H1 (cell line): ENCODE results near the gene TEKT5. TPM values are rescaled to one million over a fixed set of nuclear protein-coding genes. Genes with fewer than 3 reads are reported as not detected.

Experiments used
- CTCF ChIA-PET: fragments of 300-600 bp; sonication (Branson Sonifier 250); formaldehyde crosslinking; loops from one replicate; lab custom pipeline; 2021; ENCODE audit not compliant: partially characterized antibody; lab: Charles Lee
- POLR2A ChIA-PET: fragments of 300-600 bp; sonication (Branson Sonifier 250); formaldehyde crosslinking; loops from one replicate; lab custom pipeline; 2021; ENCODE audit warnings: inconsistent platforms; ENCODE audit not compliant: partially characterized antibody; lab: Charles Lee
- DNase-seq, 2 experiments: peaks; one replicate each; pipeline versions ENCODE4 v3.0.0 to v3.0.0-alpha.2; 2010 to 2022; ENCODE audit warnings: low spot score in 2 of 2, low read depth in 1 of 2, mixed read lengths in 1 of 2
- FAIRE-seq: peaks from 2 replicates; lab custom pipeline; 2011; peaks lifted over from hg19 to GRCh38; lab: Jason Lieb, UNC
- H2AFZ ChIP-seq: 2 replicates; pipeline ENCODE4 v1.8.1; 2012; ENCODE audit warnings: low read length, inconsistent platforms
- H2AK5ac ChIP-seq: 2 replicates; pipeline ENCODE4 v1.6.1; 2013; ENCODE audit warnings: low read depth, low read length
- H2BK120ac ChIP-seq: replicated peaks from 2 replicates; pipeline ENCODE3; 2013; ENCODE audit warnings: low read depth, low read length, inconsistent platforms
- H2BK12ac ChIP-seq: 2 replicates; pipeline ENCODE4 v1.6.1; 2013; ENCODE audit warnings: low read depth, low read length
- H2BK15ac ChIP-seq: 2 replicates; pipeline ENCODE4 v1.6.1; 2013; ENCODE audit warnings: low read length
- H2BK20ac ChIP-seq: 2 replicates; pipeline ENCODE4 v1.6.1; 2013; ENCODE audit warnings: low read length
- H2BK5ac ChIP-seq: 2 replicates; pipeline ENCODE4 v1.6.1; 2013; ENCODE audit warnings: low read depth, low read length
- H3K14ac ChIP-seq: 2 replicates; pipeline ENCODE4 v1.6.1; 2013; ENCODE audit warnings: inconsistent platforms; ENCODE audit not compliant: insufficient read length
- H3K18ac ChIP-seq: 2 replicates; pipeline ENCODE4 v1.6.1; 2013; ENCODE audit warnings: low read length; ENCODE audit errors: extremely low read depth
- H3K23ac ChIP-seq: 2 replicates; pipeline ENCODE4 v1.6.1; 2013; ENCODE audit warnings: inconsistent platforms; ENCODE audit not compliant: insufficient read length
- H3K23me2 ChIP-seq: 2 replicates; pipeline ENCODE4 v1.6.1; 2013; ENCODE audit warnings: low read depth, low read length
- H3K27ac ChIP-seq: 2 replicates; pipeline ENCODE4 v1.6.1; 2011; ENCODE audit warnings: low read depth, low read length, inconsistent platforms
- H3K27me3 ChIP-seq, 4 experiments: replicated peaks in 1 of 4; 1 replicate in 1 of 4; 2 replicates in 3 of 4; pipeline versions ENCODE4 v1.6.1 to v1.8.1; 2011 to 2013; ENCODE audit warnings: low read length in 3 of 4, mild to moderate bottlenecking in 3 of 4, inconsistent platforms in 2 of 4, mixed read lengths in 2 of 4, moderate library complexity in 1 of 4; ENCODE audit not compliant: control insufficient read depth in 3 of 4, insufficient read depth in 3 of 4; ENCODE audit errors: extremely low read depth in 1 of 4
- H3K36me3 ChIP-seq, 4 experiments: 2 replicates each; pipeline versions ENCODE4 v1.6.1 to v1.8.1; 2011 to 2013; ENCODE audit warnings: mild to moderate bottlenecking in 4 of 4, low read length in 3 of 4, moderate library complexity in 2 of 4, control low read depth in 1 of 4, inconsistent platforms in 1 of 4; ENCODE audit not compliant: insufficient read depth in 4 of 4, control insufficient read depth in 2 of 4
- H3K4ac ChIP-seq: replicated peaks from 2 replicates; pipeline ENCODE3; 2013; ENCODE audit warnings: low read length, low read depth, mixed read lengths, inconsistent platforms; ENCODE audit not compliant: insufficient read length
- H3K4me1 ChIP-seq, 4 experiments: replicated peaks in 1 of 4; 1 replicate in 1 of 4; 2 replicates in 3 of 4; pipeline versions ENCODE4 v1.6.1 to v1.8.1; 2011 to 2013; ENCODE audit warnings: low read length in 3 of 4, inconsistent platforms in 2 of 4, mixed read lengths in 1 of 4; ENCODE audit not compliant: insufficient read depth in 4 of 4, control insufficient read depth in 3 of 4
- H3K4me2 ChIP-seq, 2 experiments: 2 replicates each; pipeline versions ENCODE4 v1.6.1 to v1.8.1; 2011 to 2013; ENCODE audit warnings: low read depth in 2 of 2, low read length in 2 of 2, control low read depth in 1 of 2, inconsistent platforms in 1 of 2, mild to moderate bottlenecking in 1 of 2; ENCODE audit not compliant: insufficient read depth in 1 of 2
- H3K4me3 ChIP-seq, 4 experiments: fragments of 200-600, 300-600 bp in 1 of 4; sonication (generic), shearing (Covaris generic), sonication (Bioruptor Twin) in 1 of 4; 2 replicates each; pipeline versions ENCODE4 v1.5.1 to v1.8.1; 2011 to 2016; ENCODE audit warnings: low read length in 4 of 4, low read depth in 3 of 4, control low read depth in 2 of 4, inconsistent platforms in 2 of 4, mild to moderate bottlenecking in 2 of 4, mixed read lengths in 1 of 4, moderate library complexity in 1 of 4; ENCODE audit not compliant: insufficient read depth in 2 of 4; ENCODE audit errors: extremely low read depth in 1 of 4
- H3K56ac ChIP-seq: replicated peaks from 2 replicates; pipeline ENCODE3; 2013; ENCODE audit warnings: low read depth, mild to moderate bottlenecking, mixed read lengths, low read length, inconsistent platforms; ENCODE audit not compliant: insufficient read length
- H3K79me1 ChIP-seq: 2 replicates; pipeline ENCODE4 v1.6.1; 2013; ENCODE audit warnings: low read depth, low read length, control low read depth
- H3K79me2 ChIP-seq, 2 experiments: 2 replicates each; pipeline versions ENCODE4 v1.6.1 to v1.8.1; 2012 to 2013; ENCODE audit warnings: low read length in 2 of 2, mild to moderate bottlenecking in 2 of 2, inconsistent platforms in 1 of 2; ENCODE audit not compliant: insufficient read depth in 2 of 2, control insufficient read depth in 1 of 2
- H3K9ac ChIP-seq, 4 experiments: replicated peaks in 1 of 4; 1 replicate in 1 of 4; 2 replicates in 3 of 4; pipeline versions ENCODE4 v1.6.1 to v1.8.1; 2011 to 2013; ENCODE audit warnings: low read depth in 3 of 4, low read length in 3 of 4, control low read depth in 2 of 4, mild to moderate bottlenecking in 2 of 4, moderate library complexity in 2 of 4, inconsistent platforms in 1 of 4; ENCODE audit errors: extremely low read depth in 1 of 4
- H3K9me3 ChIP-seq, 2 experiments: 2 replicates each; pipeline versions ENCODE4 v1.6.1 to v1.8.1; 2012 to 2013; ENCODE audit warnings: mild to moderate bottlenecking in 2 of 2, moderate library complexity in 2 of 2, control low read depth in 1 of 2, inconsistent platforms in 1 of 2, low read depth in 1 of 2, low read length in 1 of 2, mixed read lengths in 1 of 2; ENCODE audit not compliant: insufficient read depth in 2 of 2
- H4K20me1 ChIP-seq, 2 experiments: replicated peaks in 1 of 2; 2 replicates each; pipeline versions ENCODE3 to v1.8.1; 2011 to 2013; ENCODE audit warnings: inconsistent platforms in 2 of 2, low read length in 2 of 2, mild to moderate bottlenecking in 1 of 2; ENCODE audit not compliant: insufficient read depth in 2 of 2, control insufficient read depth in 1 of 2
- H4K5ac ChIP-seq: 2 replicates; pipeline ENCODE4 v1.6.1; 2013; ENCODE audit warnings: low read length, low read depth, mixed read lengths, inconsistent platforms; ENCODE audit not compliant: insufficient read length
- H4K8ac ChIP-seq: 2 replicates; pipeline ENCODE4 v1.8.0; 2013; ENCODE audit warnings: mild to moderate bottlenecking, moderate library complexity, low read length, inconsistent platforms; ENCODE audit not compliant: insufficient read depth; ENCODE audit errors: extremely low read depth
- H4K91ac ChIP-seq: replicated peaks from 2 replicates; pipeline ENCODE3; 2013; ENCODE audit warnings: low read length, mixed read lengths, inconsistent platforms; ENCODE audit not compliant: insufficient read length
- KDM5A ChIP-seq: fragments of 200-600 bp; IDR thresholded peaks from 2 replicates; pipeline ENCODE4 v1.7.1; 2012; ENCODE audit warnings: mild to moderate bottlenecking, low read length, inconsistent platforms, mixed read lengths
- TBP ChIP-seq: IDR thresholded peaks from 2 replicates; pipeline ENCODE4 v1.6.1; 2011; ENCODE audit warnings: low read depth, low read length, improper control_type of control experiment
- YY1 ChIP-seq: IDR thresholded peaks from 2 replicates; pipeline ENCODE4 v1.6.1; 2011; ENCODE audit warnings: low read depth, mild to moderate bottlenecking, low read length
- WGBS, 2 experiments: shearing (Covaris generic) in 1 of 2; methylation state at CpG; one replicate each; pipeline versions ENCODE4 v1.1.6 to v1.1.7; 2013 to 2015; ENCODE audit warnings: low lambda C conversion rate in 2 of 2, mixed read lengths in 2 of 2, inconsistent platforms in 1 of 2, low coverage in 1 of 2, missing lambda C conversion rate in 1 of 2; ENCODE audit not compliant: insufficient replicate concordance in 2 of 2, insufficient coverage in 1 of 2, insufficient read length in 1 of 2; ENCODE audit errors: extremely low coverage in 1 of 2, missing lambda C conversion rate in 1 of 2; 5-methylcytosine and 5-hydroxymethylcytosine counted together
- polyA plus RNA-seq, 7 experiments: library from polyadenylated mRNA; depleted of rRNA in 3 of 7; stranded (reverse) in 5 of 7; unstranded in 2 of 7; fragments of >200 nt in 5 of 7; fragments of 200-250 nt in 2 of 7; gene quantifications; 1 replicate in 5 of 7; 2 replicates in 1 of 7; 4 replicates in 1 of 7; pipeline versions ENCODE4 v1.2.1 to v1.2.3, GENCODE V29; 2011 to 2013; ENCODE audit warnings: missing spikeins in 2 of 7, mixed read lengths in 2 of 7
- total RNA-seq: library from RNA; stranded (reverse); fragmentation: NEBNext Ultra II Directional; extraction: Animal tissue kit (Norgen Biotek cat#: 25700); gene quantifications from 2 replicates; pipeline ENCODE4 v1.2.1, GENCODE V29; 2021

TEKT5 gene
- total and polyA plus RNA-seq, 2 of the 8 experiments (the other 6 are each of a cell fraction or from before 2014, with no cell fraction given) = 0.95 TPM; not detected in 1

- Histone ChIP-seq H2AK5ac (no peak overlapping the region), H3K18ac (no peak overlapping the region), H3K4me1 (peaks cover 0 to 6% (median 2%) of the 10 kb centered on the region in 4 experiments; a peak in 4 of 7 replicates), H3K23ac (no peak overlapping the region), H2BK12ac (peak overlapping the region; percentile 12; the same call in 1 of the 2 replicates), H2BK20ac (no peak overlapping the region), H4K20me1 (no peaks in the 10 kb centered on the region), H3K14ac (no peak overlapping the region), H4K8ac (no peak overlapping the region; the same call in 1 of the 2 replicates), H3K79me1 (no peaks in the 10 kb centered on the region), H3K9me3 (no peaks in the 10 kb centered on the region), H2BK120ac (no peak overlapping the region), H4K5ac (no peak overlapping the region), H3K4ac (no peak overlapping the region), H3K56ac (no peak overlapping the region), H3K4me3 (no peak overlapping the region), H4K91ac (no peak overlapping the region), H2BK15ac (no peak overlapping the region), H2AFZ (0 out of 2 replicates have a peak overlapping the region, but pooled peaks have one; percentile 39), H3K9ac (no peak overlapping the region), H3K36me3 (no peaks in the 10 kb centered on the region), H3K79me2 (no peaks in the 10 kb centered on the region), H3K27me3 (no peaks in the 10 kb centered on the region), H3K4me2 (no peak overlapping the region), H3K27ac (no peak overlapping the region), H3K23me2 (no peaks in the 10 kb centered on the region), H2BK5ac (no peak overlapping the region)
- POLR2A ChIA-PET = interaction anchor here (0.9 kb wide), 1 partner anchor 61 kb away, joined by 3 read pairs; no protein-coding TSS in a partner anchor
- FAIRE-seq (no peak), DNase-seq (no peak)
- WGBS, 2 experiments = 79% methylated on average over 29 of the region's 29 CpGs; no CpG with 5 or more reads in 1 of the 2 experiments
- CTCF ChIA-PET = interaction anchor here (0.6 to 1.3 kb wide), 6 partner anchors 13 to 171 kb away, joined by 3 to 4 read pairs (median 3); no protein-coding TSS in a partner anchor
- no peak for TF ChIP-seq TBP
- TF ChIP-seq KDM5A = no peak
- TF ChIP-seq YY1 = no peak
Measured at GRCh38 chr16:10681310-10682308, 13.1 kb downstream of the TEKT5 start.
